ENCODE data around the gene LTBR.

DNA sequence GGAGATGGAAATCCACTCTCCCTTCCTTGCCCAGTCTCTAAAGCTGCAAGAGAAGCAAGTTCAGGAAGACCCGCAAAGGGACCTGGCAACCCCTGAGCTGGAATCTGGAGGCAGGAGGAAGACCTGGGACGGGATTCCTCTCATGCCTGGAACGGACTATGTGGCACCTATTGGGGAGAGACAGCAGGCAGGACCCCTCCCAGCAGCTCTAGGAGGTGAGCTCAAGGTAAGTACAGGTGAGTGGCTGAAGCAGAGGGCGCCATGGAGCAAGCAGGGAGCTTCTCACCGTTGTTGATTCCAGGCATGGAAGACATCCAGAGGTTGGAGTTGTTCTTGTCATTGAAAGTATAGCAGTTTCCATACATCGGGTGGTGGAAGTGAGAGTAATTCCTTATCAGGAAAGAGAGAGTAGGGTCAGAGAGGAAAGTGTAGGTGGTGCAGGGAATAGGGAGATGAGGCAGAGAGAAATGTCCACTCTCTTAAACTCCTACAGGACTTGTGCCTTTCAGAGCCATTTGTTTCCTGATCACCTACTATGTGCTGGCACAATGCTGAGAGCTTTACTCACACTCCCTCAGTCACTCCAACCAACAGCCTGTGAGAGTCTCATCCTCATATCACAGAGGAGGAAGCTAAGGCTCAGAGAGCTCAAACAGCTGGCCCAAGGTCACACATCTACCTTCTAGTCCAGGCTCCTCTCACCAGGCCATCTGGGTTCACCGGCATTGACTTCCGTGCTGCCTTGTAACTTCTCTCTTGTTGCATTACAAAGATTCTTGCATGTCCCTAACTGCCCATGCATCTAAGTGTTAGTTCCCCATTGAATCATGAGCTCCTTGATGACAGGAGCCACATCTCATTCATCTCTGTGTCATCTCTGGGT, 28.2 kb upstream of the LTBR start:
- TF ChIP-seq, protein P1, sequence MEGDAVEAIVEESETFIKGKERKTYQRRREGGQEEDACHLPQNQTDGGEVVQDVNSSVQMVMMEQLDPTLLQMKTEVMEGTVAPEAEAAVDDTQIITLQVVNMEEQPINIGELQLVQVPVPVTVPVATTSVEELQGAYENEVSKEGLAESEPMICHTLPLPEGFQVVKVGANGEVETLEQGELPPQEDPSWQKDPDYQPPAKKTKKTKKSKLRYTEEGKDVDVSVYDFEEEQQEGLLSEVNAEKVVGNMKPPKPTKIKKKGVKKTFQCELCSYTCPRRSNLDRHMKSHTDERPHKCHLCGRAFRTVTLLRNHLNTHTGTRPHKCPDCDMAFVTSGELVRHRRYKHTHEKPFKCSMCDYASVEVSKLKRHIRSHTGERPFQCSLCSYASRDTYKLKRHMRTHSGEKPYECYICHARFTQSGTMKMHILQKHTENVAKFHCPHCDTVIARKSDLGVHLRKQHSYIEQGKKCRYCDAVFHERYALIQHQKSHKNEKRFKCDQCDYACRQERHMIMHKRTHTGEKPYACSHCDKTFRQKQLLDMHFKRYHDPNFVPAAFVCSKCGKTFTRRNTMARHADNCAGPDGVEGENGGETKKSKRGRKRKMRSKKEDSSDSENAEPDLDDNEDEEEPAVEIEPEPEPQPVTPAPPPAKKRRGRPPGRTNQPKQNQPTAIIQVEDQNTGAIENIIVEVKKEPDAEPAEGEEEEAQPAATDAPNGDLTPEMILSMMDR (IDR thresholded peaks at IDR 0.05) = no peak
- TF ChIP-seq POLR2A (IDR thresholded peaks at IDR 0.05) = no peak

Data from adrenal gland (tissue), 5 donors.